HG03457 (cell line): Measurements from ENCODE around the gene NPPC.
"Not testable (repeated sequence)": the region's sequence is repeated elsewhere in the genome, so short reads cannot be mapped to it uniquely, and the experiment has no call there.

Experiments
- ATAC-seq: cut with Tn5 transposase; IDR thresholded peaks from one replicate; pipeline ENCODE4 v1.9.1; 2021; ENCODE audit warnings: moderate number of reproducible peaks; ENCODE audit not compliant: unreplicated experiment

Gene NPPC

GRCh38 chr2:231922311-231923009 lies 3.7 kb downstream of the NPPC start:
- ATAC-seq, result no peak

- no peak for ATAC-seq
These were observed 5.4 kb downstream of the NPPC start for GRCh38 chr2:231920795-231921194.

GRCh38 chr2:231920366-231920765 lies 5.8 kb downstream of the NPPC start:
- no peak for ATAC-seq

- no peak for ATAC-seq
These were observed 6.7 kb downstream of the NPPC start for GRCh38 chr2:231919341-231920035.

- no peak for ATAC-seq
These were observed 7.5 kb downstream of the NPPC start for GRCh38 chr2:231918501-231919330.

GRCh38 chr2:231917280-231918066 lies 8.7 kb downstream of the NPPC start:
- no peak for ATAC-seq

GRCh38 chr2:231914077-231914690 lies 12.0 kb downstream of the NPPC start:
- ATAC-seq, result no peak

- no peak for ATAC-seq
These were observed 14.8 kb downstream of the NPPC start for GRCh38 chr2:231911381-231911780.

- ATAC-seq, result no peak
These were observed 15.4 kb downstream of the NPPC start for GRCh38 chr2:231910771-231911170.

- not testable (repeated sequence) for ATAC-seq
These were observed 16.0 kb downstream of the NPPC start for GRCh38 chr2:231910161-231910560.

GRCh38 chr2:231909631-231910030 lies 16.6 kb downstream of the NPPC start:
- no peak for ATAC-seq

GRCh38 chr2:231908584-231908983 lies 17.6 kb downstream of the NPPC start:
- ATAC-seq, result no peak

GRCh38 chr2:231907765-231908164 lies 18.4 kb downstream of the NPPC start:
- ATAC-seq, result no peak

GRCh38 chr2:231905026-231905425 lies 21.2 kb downstream of the NPPC start:
- ATAC-seq, result no peak

- ATAC-seq, result no peak
These were observed 22.0 kb downstream of the NPPC start for GRCh38 chr2:231904161-231904611.

GRCh38 chr2:231902598-231902997 lies 23.6 kb downstream of the NPPC start:
- ATAC-seq, result no peak

GRCh38 chr2:231900972-231901371 lies 25.2 kb downstream of the NPPC start:
- ATAC-seq, result no peak

- no peak for ATAC-seq
These were observed 25.7 kb downstream of the NPPC start for GRCh38 chr2:231900486-231900942.

GRCh38 chr2:231894566-231895380 lies 31.4 kb downstream of the NPPC start:
- ATAC-seq, result no peak
